Mesothelial cell of epicardium (in vitro differentiated cells): ENCODE data around the gene ADAMTS7. TPM values are rescaled to one million over a fixed set of nuclear protein-coding genes. Genes with fewer than 3 reads are reported as not detected.
"Not testable (repeated sequence)": the region's sequence is repeated elsewhere in the genome, so short reads cannot be mapped to it uniquely, and the experiment has no call there.

Source experiments
- DNase-seq, 2 experiments: peaks; one replicate each; pipeline ENCODE4 v3.0.0; 2021; ENCODE audit warnings: low spot score in 2 of 2; ENCODE audit not compliant: unreplicated experiment in 2 of 2
- H3K27ac Mint-ChIP-seq: 2 replicates; pipeline ENCODE4 v1.8.0; 2021; ENCODE audit warnings: mixed read lengths
- H3K27me3 Mint-ChIP-seq: 2 replicates; pipeline ENCODE4 v1.8.0; 2021; ENCODE audit warnings: low read depth, mixed read lengths
- H3K36me3 Mint-ChIP-seq: 2 replicates; pipeline ENCODE4 v1.8.0; 2021; ENCODE audit warnings: mixed read lengths
- H3K4me1 Mint-ChIP-seq: 2 replicates; pipeline ENCODE4 v1.8.0; 2021; ENCODE audit warnings: mixed read lengths
- H3K4me3 Mint-ChIP-seq: 2 replicates; pipeline ENCODE4 v1.8.0; 2021; ENCODE audit warnings: mild to moderate bottlenecking, moderate library complexity, mixed read lengths
- H3K9me3 Mint-ChIP-seq: 2 replicates; pipeline ENCODE4 v1.8.0; 2021; ENCODE audit warnings: mixed read lengths
- total RNA-seq: library from RNA; stranded (reverse); gene quantifications from 3 replicates; pipeline ENCODE4 v1.2.1, GENCODE V29; 2021
- TF ChIP-seq, protein P1 (sequence below): fragments of 200-600 bp; sonication (generic); IDR thresholded peaks from one replicate; pipeline ENCODE4 v1.5.0; 2021; ENCODE audit warnings: antibody characterized with exemption; ENCODE audit not compliant: unreplicated experiment

The ADAMTS7 gene
- total RNA-seq, 1 donor from 2014 or later = 101 TPM

DNA sequence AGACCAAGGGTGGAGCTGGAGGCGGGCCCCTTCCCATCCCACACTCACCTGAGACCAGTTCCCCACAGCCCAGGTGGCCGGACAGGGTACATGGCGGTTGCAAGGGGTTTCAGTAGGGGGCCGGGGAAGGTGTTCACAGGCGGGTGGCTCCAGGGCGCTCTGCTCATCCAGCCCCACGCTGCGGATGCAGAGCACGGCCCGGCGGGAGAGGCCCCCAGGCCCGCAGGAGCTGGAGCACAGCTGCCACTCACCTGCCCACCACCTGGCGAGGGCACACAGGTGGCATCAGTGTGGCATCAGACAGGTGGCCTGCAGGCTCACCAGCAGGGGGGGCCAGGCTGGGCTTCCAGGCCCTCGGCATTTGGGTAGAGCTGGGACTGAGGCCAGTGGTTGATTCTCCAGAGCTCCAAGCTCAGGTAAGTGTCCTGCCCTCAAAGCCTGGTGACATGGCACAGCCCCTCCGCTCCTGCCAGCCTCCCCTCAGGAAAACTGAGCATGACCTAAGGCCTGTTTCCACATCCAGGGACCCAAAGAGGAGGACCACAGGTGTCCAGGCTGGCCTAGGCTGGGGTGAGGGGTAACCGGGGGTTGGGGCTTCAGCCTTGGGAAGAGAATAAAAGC is 43.8 kb downstream of the ADAMTS7 start:
- H3K27me3 Mint-ChIP-seq = no peaks in the 10 kb centered on the region
- DNase-seq = no peak
- H3K36me3 Mint-ChIP-seq = peaks cover 5% of the 10 kb centered on the region
- H3K4me1 Mint-ChIP-seq = no peaks in the 10 kb centered on the region
- H3K9me3 Mint-ChIP-seq = no peaks in the 10 kb centered on the region
- no peak overlapping the region for H3K4me3 Mint-ChIP-seq
- no peak overlapping the region for H3K27ac Mint-ChIP-seq
- TF ChIP-seq, protein P1, sequence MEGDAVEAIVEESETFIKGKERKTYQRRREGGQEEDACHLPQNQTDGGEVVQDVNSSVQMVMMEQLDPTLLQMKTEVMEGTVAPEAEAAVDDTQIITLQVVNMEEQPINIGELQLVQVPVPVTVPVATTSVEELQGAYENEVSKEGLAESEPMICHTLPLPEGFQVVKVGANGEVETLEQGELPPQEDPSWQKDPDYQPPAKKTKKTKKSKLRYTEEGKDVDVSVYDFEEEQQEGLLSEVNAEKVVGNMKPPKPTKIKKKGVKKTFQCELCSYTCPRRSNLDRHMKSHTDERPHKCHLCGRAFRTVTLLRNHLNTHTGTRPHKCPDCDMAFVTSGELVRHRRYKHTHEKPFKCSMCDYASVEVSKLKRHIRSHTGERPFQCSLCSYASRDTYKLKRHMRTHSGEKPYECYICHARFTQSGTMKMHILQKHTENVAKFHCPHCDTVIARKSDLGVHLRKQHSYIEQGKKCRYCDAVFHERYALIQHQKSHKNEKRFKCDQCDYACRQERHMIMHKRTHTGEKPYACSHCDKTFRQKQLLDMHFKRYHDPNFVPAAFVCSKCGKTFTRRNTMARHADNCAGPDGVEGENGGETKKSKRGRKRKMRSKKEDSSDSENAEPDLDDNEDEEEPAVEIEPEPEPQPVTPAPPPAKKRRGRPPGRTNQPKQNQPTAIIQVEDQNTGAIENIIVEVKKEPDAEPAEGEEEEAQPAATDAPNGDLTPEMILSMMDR = no peak

DNA sequence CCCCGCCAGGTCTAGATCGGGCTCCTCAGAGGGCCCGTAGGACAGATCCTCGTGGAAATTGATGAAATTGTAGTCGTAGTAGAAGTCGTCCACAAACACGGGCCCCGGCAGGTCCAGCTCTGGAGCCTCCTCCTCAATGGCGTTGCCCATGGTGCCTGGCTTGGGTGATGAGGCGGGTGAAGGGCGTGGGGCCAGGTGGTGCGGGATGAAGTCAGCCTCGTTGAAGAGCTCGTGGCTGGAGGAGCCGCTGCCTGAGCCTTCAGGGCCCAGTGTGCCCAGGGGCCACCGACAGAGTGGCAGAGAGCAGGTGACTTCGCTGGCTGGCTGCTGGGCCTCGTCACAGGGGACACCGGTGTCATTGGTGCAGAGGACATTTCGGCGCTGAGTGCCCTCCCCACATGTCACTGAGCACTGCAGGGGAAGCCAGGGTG is 44.6 kb downstream of the ADAMTS7 start:
- DNase-seq, H3K9me3 Mint-ChIP-seq, H3K36me3 Mint-ChIP-seq, H3K27ac Mint-ChIP-seq, H3K4me3 Mint-ChIP-seq, H3K4me1 Mint-ChIP-seq, H3K27me3 Mint-ChIP-seq: not testable (repeated sequence)

DNA sequence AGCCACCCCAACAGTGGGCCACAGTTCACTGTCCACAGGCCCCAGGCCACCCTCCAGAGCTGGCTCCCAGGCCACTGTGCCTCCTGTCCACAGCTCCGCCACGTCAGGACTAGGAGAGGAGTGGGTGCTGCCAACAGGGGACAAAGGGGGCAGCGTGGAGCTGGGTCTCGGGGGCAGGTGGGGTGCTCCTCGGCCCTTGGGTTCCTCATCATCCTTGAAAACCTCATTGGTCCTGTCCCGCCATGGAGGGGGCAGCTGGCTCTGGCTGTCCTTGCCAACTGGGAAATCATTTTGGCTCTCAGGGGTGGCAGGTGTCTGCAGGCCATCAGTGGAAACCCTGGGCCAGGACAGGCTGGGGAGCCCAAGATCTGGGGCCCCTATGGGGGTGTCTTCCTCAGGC is 45.2 kb downstream of the ADAMTS7 start:
- no peak overlapping the region for H3K27ac Mint-ChIP-seq
- TF ChIP-seq, protein P1 = no peak
- no peaks in the 10 kb centered on the region for H3K9me3 Mint-ChIP-seq
- no peaks in the 10 kb centered on the region for H3K36me3 Mint-ChIP-seq
- DNase-seq = no peak
- no peaks in the 10 kb centered on the region for H3K27me3 Mint-ChIP-seq
- no peak overlapping the region for H3K4me3 Mint-ChIP-seq
- H3K4me1 Mint-ChIP-seq = no peaks in the 10 kb centered on the region

GRCh38 chr15:78765154-78765860 is 46.0 kb downstream of the ADAMTS7 start:
- H3K4me1 Mint-ChIP-seq, H3K9me3 Mint-ChIP-seq, H3K4me3 Mint-ChIP-seq, H3K36me3 Mint-ChIP-seq, H3K27me3 Mint-ChIP-seq, H3K27ac Mint-ChIP-seq, DNase-seq: not testable (repeated sequence)

- H3K4me1 Mint-ChIP-seq, H3K9me3 Mint-ChIP-seq, H3K27me3 Mint-ChIP-seq, H3K4me3 Mint-ChIP-seq, DNase-seq, H3K36me3 Mint-ChIP-seq, H3K27ac Mint-ChIP-seq: not testable (repeated sequence)
These were observed 46.7 kb downstream of the ADAMTS7 start for GRCh38 chr15:78764340-78765153.

GRCh38 chr15:78763796-78764241 is 47.4 kb downstream of the ADAMTS7 start:
- Mint-ChIP-seq H3K4me1 (no peaks in the 10 kb centered on the region), H3K27ac (no peak overlapping the region), H3K36me3 (no peaks in the 10 kb centered on the region), H3K27me3 (no peaks in the 10 kb centered on the region), H3K9me3 (no peaks in the 10 kb centered on the region), H3K4me3 (no peak overlapping the region)
- no peak for DNase-seq
- TF ChIP-seq, protein P1 = no peak
